HS-5 (cell line): ENCODE data around the gene ISL2.

Experiments used
- DNase-seq: peaks from one replicate; pipeline ENCODE4 v3.0.0-alpha.2; 2012; ENCODE audit warnings: low read depth

ISL2 gene

GRCh38 chr15:76377217-76377616, 40.6 kb downstream of the ISL2 start:
- no peak for DNase-seq

- DNase-seq = no peak
Measured at GRCh38 chr15:76377751-76378150, 41.2 kb downstream of the ISL2 start.

GRCh38 chr15:76378691-76379090, 42.1 kb downstream of the ISL2 start:
- DNase-seq = no peak

- DNase-seq = no peak
Measured at GRCh38 chr15:76380249-76380648, 43.7 kb downstream of the ISL2 start.

- no peak for DNase-seq
Measured at GRCh38 chr15:76381366-76381765, 44.8 kb downstream of the ISL2 start.

- DNase-seq = no peak
Measured at GRCh38 chr15:76382987-76383728, 46.6 kb downstream of the ISL2 start.

- DNase-seq = no peak
Measured at GRCh38 chr15:76384409-76384808, 47.8 kb downstream of the ISL2 start.

- DNase-seq = no peak
Measured at GRCh38 chr15:76386178-76386577, 49.6 kb downstream of the ISL2 start.

GRCh38 chr15:76386926-76387325, 50.4 kb downstream of the ISL2 start:
- DNase-seq = no peak

- no peak for DNase-seq
Measured at GRCh38 chr15:76390571-76390970, 54.0 kb downstream of the ISL2 start.

- DNase-seq = no peak
Measured at GRCh38 chr15:76391309-76391708, 54.7 kb downstream of the ISL2 start.

- DNase-seq = no peak
Measured at GRCh38 chr15:76391847-76392246, 55.3 kb downstream of the ISL2 start.
